HG03354 (cell line): ENCODE measurements around the gene SBF2.

Experiments used
- ATAC-seq: cut with Tn5 transposase; IDR thresholded peaks from one replicate; pipeline ENCODE4 v1.9.1; 2021; ENCODE audit warnings: mild to moderate bottlenecking; ENCODE audit not compliant: unreplicated experiment, poor library complexity, severe bottlenecking

Gene SBF2

GRCh38 chr11:10293423-10294289 is at the start of gene SBF2:
Gene SBF2, minus strand, starts transcription at chr11:10294219. Its CDS starts 150 bp downstream, at chr11:10294069.
- no peak for ATAC-seq

- no peak for ATAC-seq
Measured at GRCh38 chr11:10338287-10338686, 44.3 kb upstream of the SBF2 start.

- ATAC-seq = no peak
Measured at GRCh38 chr11:10333490-10333889, 39.5 kb upstream of the SBF2 start.

DNA sequence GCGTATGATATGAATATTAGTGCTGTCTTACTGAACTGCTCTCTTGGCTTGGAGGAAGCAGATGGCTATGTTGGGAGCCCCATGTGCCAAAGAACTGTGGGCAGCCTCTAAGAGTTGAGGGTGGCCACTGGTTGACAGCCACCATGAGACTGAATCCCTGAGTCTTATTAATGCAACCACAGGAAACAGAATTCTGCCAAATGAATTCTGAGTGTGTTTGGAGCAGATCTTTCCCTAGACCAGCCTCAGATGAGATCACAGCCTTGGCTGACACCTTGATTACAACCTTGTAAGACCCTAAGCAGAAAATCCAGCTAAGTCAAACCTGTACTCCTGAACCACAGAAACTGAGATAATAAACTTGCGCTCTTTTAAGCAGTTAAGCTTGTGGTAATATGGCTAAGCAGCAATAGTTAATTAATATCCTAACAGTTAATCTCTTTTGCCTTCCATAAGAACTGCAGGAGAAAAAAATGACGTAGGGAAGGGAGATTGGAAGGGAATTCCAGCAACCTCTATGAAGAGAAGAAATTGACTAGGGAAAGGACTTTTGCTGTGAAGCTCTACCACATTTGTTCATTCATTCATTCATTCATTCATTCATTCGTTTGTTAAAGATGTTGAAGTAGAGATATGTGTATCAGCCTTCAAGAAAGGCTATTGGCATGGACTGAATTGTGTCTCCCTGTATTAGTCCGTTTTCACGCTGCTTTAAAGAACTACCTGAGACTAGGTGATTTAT is 37.7 kb upstream of the SBF2 start:
- ATAC-seq = no peak

DNA sequence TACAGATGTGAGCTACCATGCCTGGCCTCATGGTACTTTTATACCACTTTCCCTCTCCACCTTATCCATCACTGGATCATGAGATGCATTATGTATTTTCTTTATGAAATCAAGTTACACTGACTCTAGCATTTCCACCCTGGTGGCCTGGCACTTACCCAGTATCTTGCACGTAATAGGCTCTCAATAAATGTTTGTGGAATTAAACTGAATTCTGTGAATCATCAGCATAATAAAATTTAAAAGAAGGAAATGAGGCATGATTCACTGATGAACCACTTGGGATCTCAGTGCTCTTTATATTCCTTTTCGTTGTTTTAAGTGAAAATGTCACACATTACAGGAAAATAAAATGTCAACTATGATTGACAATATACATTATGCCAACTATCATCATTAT is 35.9 kb upstream of the SBF2 start:
- no peak for ATAC-seq

DNA sequence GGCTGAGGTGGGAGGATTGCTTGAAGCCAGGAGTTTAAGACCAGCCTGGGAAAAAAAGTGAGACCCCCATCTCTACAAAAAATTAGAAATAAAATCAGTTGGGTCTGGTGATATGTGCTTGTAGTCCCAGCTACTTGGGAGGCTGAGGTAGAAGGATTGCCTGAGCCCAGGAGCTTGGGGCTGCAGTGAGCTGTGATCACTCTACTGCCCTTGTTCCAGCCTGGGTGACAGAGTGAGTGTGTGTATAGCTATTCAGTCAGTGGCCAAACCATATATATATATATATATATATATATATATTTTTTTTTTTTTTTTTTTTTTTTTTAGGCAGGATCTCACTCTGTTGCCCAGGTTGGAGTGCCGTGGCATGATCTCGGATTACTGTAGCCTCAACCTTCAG is 35.3 kb upstream of the SBF2 start:
- no peak for ATAC-seq

- no peak for ATAC-seq
Measured at GRCh38 chr11:10328314-10329098, 34.5 kb upstream of the SBF2 start.

DNA sequence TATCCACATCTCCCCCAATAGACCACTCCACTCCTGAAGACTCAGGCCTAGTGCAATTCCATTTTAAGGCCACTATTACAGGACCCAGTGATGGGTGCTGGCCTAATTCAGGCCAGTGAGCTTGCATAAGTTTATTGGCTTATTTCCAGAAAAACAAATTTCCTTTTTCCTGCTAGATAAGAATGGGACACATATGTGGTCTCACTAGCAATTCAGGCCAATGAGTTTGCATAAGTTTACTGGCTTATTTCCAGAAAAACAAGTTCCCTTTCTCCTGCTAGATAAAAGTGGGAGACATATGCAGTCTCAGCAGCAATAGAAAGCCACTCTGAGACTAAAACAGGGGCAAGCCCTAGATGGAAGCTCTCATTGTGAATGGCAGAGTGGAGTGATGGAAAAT is 33.2 kb upstream of the SBF2 start:
- no peak for ATAC-seq

DNA sequence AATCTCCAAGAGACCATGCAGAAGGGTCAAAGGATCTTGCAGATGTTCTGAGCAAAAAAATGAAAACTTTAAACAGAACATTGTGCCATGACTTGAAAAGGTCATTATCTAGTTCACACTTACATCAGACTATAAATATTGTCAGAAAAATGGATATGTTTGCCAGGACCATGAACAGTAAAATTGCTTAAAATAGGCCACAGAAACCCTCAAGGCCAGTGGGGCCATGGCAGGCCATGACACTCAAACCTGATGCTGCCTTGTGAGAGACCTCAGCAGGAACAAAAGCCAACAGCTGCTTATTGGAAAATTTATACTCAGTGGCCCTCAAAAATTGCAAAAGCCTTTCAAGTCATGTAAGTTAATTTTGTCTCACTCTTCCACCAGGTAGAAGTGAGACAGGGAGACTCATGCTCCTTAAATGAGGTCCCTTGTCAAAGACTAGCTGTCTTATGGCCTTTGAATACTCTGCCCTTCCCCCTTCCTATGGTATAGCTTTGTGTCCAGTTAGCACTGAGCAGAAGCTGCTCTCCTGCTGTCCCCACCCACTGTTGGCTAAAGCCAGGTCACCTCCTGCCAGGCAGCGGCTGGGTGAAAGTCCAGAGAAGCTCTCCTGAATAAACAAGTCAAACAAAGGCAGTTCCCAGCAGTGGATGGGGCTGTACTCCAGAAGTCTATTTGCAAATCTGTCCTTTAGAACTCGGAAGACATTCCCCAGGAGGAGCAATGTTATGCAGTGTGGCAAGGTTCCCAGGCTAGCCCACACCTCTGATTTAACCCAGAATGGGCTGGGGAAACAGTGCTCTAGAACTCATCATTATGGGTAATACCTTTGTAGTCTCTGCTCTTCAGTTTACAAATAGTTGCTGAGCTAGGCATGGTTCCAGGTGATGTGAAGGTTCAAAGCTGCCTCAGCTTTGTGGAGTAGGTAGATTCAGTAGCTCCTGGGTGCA is 32.3 kb upstream of the SBF2 start:
- no peak for ATAC-seq

DNA sequence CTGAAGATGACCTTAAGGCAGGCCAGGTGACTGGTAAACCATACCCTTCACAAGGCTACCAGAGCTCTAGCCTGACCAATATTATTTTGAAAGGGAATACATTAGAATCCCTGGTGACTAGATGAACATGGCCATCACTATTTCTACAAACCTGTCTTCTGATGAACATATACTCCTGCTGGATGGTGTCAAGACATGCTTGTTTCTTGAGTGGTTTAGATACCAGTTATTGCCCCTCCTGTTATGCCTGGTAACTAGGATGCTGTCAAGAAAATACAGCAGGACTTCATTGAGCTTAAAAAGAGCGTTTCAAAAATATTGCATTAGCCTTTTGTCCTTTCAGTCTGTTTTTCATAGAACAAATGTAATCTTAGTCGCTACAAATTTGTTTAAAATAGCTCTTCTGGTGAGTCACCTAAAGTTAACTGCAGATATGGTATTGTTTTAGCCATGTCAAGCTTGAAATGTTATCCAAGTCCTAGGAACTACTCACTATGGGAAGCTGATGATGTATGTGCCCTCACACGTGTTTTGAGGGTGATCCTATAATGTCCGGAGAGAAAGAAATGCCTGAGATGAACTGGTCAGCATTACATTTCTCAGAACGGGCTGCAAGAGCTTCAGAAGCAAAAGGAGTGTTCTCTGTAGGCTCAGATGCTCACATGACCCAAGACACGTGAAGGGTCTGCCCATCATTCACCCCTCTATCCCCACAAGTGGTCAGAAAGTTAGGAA is 31.4 kb upstream of the SBF2 start:
- ATAC-seq = no peak

DNA sequence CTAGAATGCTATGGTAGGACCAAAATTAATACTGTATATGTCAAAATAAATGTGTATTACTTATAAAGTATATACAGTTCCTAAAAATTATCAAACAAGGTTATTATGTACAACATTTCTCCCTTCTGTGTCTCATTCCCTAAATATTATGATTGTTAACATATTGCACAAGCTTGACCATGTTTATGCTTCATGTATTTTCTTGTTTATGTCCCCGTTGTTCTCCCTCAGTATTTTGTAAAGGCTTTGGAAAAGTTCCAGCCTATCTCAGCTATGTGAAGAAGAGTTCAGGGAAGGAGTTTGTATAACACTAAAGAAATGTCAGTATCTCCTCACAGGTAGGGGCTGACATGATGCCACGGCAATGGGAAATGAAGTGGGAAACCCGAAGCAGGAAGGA is 30.5 kb upstream of the SBF2 start:
- no peak for ATAC-seq

DNA sequence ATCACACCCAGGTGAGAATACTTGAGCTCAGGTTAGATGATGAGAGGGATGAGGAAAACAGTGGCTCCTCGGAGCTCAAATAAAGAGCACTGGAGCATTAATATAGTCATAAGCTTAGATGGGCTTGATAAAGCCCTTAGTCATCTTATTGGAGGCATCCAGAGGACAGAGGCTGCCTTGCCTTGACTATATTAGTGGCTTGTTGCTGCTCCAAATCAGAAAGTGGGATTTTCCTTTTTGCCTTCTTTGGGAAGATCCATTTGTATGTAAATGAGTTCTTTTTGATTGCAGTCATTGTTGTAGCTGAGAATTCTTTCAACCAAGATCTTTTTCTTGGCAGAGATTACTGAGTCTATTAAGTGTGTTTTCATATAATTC is 29.8 kb upstream of the SBF2 start:
- ATAC-seq = no peak

GRCh38 chr11:10322830-10323792 is 29.1 kb upstream of the SBF2 start:
- ATAC-seq = peak; percentile 69

- no peak for ATAC-seq
Measured at GRCh38 chr11:10322401-10322800, 28.4 kb upstream of the SBF2 start.

GRCh38 chr11:10320736-10321465 is 26.9 kb upstream of the SBF2 start:
- no peak for ATAC-seq

DNA sequence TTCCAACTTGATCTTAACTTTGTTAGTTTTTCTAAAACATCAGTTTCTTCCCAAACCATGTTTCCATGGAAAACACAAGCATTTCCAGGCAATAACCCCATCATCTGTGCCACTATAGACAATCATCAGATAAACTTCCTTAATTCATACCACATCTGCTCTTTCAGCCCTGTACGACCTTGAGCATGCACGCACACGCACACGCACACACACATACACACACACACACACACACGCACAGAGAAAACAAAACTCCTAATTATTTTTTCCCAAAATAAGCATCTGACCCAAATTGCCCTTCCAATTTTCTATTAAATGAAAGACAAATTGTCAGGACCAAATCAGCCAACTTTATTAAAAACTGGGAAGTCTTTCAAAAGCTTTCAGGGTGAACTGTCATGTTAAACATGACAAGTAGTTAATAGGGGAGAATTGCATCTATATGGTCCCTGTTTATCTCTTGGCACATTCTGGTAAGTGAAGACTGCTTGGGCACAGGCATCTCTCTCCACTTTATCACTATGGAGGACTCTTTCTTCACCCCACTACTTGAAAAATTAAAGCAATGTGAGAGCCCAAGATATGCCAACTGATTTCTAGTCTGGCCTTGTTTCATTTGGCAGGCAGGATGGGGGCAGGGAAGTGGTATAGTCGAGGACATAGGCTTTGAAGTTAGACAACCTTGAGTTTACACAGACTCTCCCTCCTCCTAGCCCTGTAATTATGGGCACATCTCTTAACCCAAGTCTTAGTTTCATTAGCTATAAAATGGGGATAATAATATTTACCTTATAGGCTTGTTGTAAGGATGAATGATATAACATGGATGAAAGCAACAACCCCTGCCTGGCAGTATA is 25.9 kb upstream of the SBF2 start:
- ATAC-seq = no peak
